HUDEP-2 (cell line): ENCODE measurements around the gene MREG.
"Not testable (repeated sequence)": the region's sequence is repeated elsewhere in the genome, so short reads cannot be mapped to it uniquely, and the experiment has no call there.

Experiments used
- DNase-seq, 76 experiments: peaks; one replicate each; lab custom pipeline; 2025; ENCODE audit not compliant: unreplicated experiment in 76 of 76; lab: John Stamatoyannopoulos, UW

Gene MREG

GRCh38 chr2:215998636-215999035 is 14.7 kb downstream of the MREG start:
- DNase-seq: no peak

GRCh38 chr2:215997219-215997618 is 16.1 kb downstream of the MREG start:
- no peak for DNase-seq

- DNase-seq: no peak
Observed at GRCh38 chr2:215994911-215995310, 18.4 kb downstream of the MREG start.

GRCh38 chr2:215988556-215989207 is 24.7 kb downstream of the MREG start:
- not testable (repeated sequence) for DNase-seq

- DNase-seq: no peak
Observed at GRCh38 chr2:215985257-215985656, 28.1 kb downstream of the MREG start.

- DNase-seq: no peak
Observed at GRCh38 chr2:215984661-215985060, 28.7 kb downstream of the MREG start.

- peak in 1 of 76 experiments; percentile 5 for DNase-seq
Observed at GRCh38 chr2:215983581-215984351, 29.6 kb downstream of the MREG start.

GRCh38 chr2:215982465-215982875 is 30.9 kb downstream of the MREG start:
- DNase-seq: no peak

- DNase-seq: no peak
Observed at GRCh38 chr2:215981115-215981514, 32.2 kb downstream of the MREG start.

- peak in 1 of 76 experiments; percentile 2 for DNase-seq
Observed at GRCh38 chr2:215979620-215980019, 33.7 kb downstream of the MREG start.

GRCh38 chr2:215974700-215975429 is 38.5 kb downstream of the MREG start:
- DNase-seq: no peak

- no peak for DNase-seq
Observed at GRCh38 chr2:215973954-215974699, 39.2 kb downstream of the MREG start.

GRCh38 chr2:215973145-215973792 is 40.1 kb downstream of the MREG start:
- no peak for DNase-seq

- DNase-seq: no peak
Observed at GRCh38 chr2:215971671-215972070, 41.7 kb downstream of the MREG start.

GRCh38 chr2:215970894-215971293 is 42.5 kb downstream of the MREG start:
- DNase-seq: not testable (repeated sequence)

GRCh38 chr2:215970425-215970824 is 42.9 kb downstream of the MREG start:
- no peak for DNase-seq

GRCh38 chr2:215969131-215969841 is 44.1 kb downstream of the MREG start:
- DNase-seq: no peak

GRCh38 chr2:215968499-215968898 is 44.9 kb downstream of the MREG start:
- no peak for DNase-seq

GRCh38 chr2:215967590-215968378 is 45.6 kb downstream of the MREG start:
- DNase-seq: no peak
